Esophagus mucosa (tissue), 1 donor: ENCODE measurements around the gene LYSMD4. TPM values are rescaled to one million over a fixed set of nuclear protein-coding genes. Genes with fewer than 3 reads are reported as not detected.
A peak's percentile ranks its signal among the peaks of the same experiment; 100 is the strongest.

Experiments
- ATAC-seq: fragments of 200-7000 bp; cut with Tn5 transposase; one replicate; pipeline ENCODE4 v1.9.1; 2020
- total RNA-seq: library from RNA; stranded (reverse); gene quantifications from one replicate; pipeline ENCODE4 v1.2.4, GENCODE V29; 2023
- donor health status: DM: yes; HTN: yes; CAD: no.

The LYSMD4 gene
- total RNA-seq, 1 donor from 2014 or later: 9.4 TPM

DNA sequence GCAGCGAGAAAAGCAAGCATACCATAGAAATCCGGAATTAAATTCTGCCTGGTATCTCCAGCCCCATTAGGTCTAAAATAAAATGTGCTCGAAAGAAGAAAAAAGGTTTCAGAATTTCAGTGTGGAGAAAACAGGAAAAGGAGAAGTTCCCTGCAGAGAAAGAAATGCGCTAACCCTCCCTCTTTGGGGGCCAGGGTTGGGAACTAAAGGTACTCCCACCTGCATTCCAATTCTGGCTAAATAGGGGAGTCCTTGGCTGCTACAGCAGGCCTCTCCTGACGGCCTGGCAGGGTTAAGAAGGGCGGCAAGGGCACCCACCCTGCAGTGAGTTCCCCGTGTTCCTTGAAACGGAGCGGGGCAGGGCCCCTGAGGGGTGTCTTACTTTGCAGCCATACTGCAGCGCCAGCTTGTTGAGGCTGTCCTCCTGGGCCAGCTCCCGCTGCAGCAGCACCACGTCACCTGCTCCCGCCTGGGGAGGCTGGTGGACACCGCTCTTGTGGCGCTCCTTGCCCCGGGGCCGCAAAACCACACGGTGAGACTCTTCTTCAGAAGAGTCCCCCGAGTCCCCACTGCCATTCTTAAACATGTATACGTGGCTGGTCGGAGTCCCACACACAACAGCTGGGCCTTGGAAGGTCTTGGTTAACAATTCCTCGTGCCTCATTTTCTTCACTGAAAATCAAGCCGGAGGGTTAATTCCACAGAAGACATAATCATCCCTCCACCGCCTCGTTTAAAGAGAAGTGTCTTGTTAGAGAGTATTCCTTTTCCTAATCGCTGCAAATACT lies 1.7 kb downstream of the LYSMD4 start:
- no peak for ATAC-seq

DNA sequence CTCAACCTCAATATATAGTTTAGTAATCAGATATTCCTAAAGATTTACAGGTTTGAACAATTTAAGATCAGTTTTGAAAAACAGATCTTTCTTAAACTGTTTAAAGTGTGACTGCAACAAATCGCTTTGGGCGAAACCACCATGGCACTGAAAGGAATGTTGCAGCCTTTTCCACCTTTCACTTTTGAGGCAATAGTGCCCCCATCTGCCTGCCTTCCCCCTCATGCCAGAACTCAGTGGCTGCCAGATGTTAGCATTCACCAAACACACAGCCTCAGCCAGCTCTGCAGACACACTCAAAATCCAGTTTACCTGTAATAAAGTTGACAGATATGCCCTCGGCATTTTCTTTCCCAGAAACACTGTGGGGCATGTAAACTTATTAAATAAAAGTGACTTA lies 3.3 kb downstream of the LYSMD4 start:
- no peak for ATAC-seq

GRCh38 chr15:99729327-99729726 lies 3.9 kb downstream of the LYSMD4 start:
- no peak for ATAC-seq

GRCh38 chr15:99728916-99729315 lies 4.3 kb downstream of the LYSMD4 start:
- no peak for ATAC-seq

- no peak for ATAC-seq
These were observed 5.5 kb downstream of the LYSMD4 start for GRCh38 chr15:99727733-99728132.

DNA sequence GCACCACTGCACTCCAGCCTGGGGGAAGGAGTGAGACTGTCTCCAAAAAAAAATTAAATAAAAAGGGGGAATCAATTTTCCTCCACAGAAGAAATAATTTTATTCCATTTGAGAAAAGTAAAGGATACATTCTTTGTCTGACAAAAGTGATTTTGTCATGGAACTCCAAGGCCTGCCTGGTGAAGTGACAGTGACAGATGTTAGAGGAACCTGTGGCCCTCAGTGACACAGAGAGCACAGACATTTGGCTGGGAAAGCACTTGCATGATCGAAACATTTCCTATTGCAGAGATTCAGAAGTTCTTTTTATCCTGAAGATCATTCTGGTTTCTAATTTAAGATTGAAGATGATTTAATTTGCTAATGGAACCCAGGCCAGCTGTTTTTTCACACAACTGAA lies 5.9 kb downstream of the LYSMD4 start:
- ATAC-seq: no peak

DNA sequence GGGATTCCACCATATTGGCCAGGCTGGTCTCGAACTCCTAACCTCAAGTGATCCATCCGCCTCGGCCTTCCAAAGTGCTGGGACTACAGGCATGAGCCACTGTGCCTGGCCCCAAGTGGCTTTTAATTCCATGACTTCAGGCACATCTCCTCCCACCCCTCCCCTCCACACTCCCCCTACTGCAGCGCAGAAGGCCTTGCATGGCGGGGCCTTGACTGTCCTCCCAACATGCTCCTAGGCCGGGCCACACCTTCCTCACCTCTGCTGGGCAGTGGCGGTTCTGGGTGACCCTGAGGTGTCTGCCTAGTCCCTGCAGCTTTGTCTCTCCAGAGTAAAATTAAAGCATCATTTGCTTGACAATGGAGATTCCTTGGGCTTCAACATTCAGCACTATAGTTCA lies 6.9 kb downstream of the LYSMD4 start:
- ATAC-seq: no peak

GRCh38 chr15:99722406-99722805 lies 10.8 kb downstream of the LYSMD4 start:
- ATAC-seq: no peak

DNA sequence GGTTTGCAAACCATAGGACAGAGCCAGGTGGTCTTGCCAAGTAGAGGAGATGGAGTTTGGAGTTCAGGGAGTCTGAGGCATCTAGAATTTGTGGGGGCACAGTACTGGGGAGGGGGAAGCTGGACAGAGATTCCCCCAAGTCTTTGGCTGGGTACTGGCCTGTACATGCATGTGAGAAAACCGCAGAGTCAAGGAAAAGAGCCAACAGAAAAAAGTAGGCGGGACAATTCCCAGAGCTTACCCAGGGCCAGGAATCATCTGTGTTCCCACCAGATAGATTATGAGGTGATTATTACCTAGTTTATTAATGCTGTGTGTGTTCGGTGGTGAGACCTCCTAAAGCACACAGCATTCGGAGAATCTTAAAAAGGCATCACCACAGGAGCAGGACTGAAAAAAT lies 11.3 kb downstream of the LYSMD4 start:
- ATAC-seq: peak; percentile 17

DNA sequence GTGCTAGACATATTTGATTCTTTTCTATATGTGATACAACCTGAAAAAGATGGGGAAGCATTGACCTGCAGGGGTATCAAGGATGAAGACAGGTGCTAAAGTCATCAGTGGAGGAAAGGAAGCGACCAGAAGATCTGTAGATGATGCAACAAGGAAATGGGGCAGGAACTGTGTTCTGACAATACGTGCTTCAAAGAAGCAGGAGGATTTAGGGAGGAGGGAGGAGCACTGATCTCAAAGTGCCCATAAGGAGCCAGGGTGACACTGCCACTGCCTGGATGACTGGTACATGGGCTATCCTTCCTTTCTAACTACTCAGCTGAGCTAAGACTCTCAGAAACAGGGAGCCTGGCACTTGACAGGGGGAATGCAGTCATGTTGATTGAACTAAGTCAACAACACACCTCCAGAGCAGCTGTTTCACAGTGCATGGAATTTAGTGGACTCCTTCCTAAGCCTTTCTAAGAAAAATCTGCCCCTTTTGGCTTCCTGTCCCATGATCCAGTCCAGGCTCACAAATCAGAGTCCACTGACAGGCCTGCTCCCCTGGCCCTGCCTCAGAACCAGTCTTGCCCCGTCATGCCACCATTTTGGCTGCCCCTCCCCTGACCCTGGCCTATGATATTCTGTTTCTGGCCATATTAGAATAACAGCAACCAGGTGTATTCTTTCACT lies 12.0 kb downstream of the LYSMD4 start:
- peak; percentile 85 for ATAC-seq

GRCh38 chr15:99720533-99720932 lies 12.7 kb downstream of the LYSMD4 start:
- ATAC-seq: no peak

GRCh38 chr15:99719096-99719541 lies 14.1 kb downstream of the LYSMD4 start:
- no peak for ATAC-seq

DNA sequence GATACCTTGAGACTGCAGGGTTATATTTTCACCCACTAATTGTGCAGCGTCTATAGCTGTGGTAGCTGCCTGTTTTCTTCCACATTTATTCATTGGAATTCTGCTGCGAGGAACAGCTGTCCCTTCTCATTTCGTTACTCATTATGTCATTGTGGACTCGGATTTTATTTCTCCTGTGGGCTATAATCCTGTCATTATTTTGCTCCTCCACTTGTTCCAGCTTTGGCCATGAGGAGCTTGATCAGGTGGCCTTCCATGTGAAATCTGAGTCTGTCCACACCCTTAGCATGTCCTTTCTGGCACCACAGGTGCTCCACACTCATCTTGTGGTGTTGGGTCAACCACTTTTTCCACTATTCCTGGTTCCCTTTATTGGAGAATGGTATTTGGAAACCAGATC lies 14.8 kb downstream of the LYSMD4 start:
- no peak for ATAC-seq

DNA sequence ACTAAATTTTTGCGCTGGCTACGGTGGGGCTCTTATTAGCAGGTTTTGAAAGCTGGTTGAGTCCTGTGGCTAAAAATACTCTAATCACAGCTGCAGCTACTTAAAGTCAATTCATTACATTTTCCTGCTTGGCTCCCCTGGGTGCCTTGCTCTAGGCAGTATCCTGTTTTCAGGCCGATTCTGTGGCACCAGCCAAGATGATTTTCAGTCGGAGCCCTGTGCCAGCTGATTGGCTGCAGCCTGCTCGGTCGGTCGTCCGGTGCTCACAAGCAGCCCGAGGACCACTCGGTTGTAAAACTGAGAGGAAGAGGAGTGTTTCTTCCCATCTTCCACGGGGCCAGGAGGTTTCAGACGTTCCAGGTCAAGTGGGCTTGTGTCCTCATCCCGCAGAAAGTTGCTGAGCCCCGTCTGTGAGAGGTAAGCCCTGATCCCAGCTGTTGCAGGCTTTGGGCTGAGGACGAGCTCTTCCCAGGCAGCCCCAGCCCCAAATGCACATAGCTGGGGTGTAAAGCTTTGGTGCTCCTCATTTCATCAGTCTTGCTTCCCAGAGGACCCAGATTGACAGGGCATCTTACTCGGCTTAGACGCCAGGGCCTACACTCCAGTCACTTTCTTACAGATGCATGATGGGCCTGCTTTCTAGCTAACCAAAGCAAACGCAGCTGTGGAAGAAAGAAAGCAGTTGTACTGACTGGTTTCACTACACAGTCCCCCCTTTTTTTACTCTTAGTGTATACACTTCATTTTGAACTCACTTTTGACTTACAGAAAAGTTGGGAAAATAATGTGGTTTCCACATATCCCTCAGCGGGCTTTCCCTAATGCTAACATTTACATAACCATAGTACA lies 15.9 kb downstream of the LYSMD4 start:
- no peak for ATAC-seq

DNA sequence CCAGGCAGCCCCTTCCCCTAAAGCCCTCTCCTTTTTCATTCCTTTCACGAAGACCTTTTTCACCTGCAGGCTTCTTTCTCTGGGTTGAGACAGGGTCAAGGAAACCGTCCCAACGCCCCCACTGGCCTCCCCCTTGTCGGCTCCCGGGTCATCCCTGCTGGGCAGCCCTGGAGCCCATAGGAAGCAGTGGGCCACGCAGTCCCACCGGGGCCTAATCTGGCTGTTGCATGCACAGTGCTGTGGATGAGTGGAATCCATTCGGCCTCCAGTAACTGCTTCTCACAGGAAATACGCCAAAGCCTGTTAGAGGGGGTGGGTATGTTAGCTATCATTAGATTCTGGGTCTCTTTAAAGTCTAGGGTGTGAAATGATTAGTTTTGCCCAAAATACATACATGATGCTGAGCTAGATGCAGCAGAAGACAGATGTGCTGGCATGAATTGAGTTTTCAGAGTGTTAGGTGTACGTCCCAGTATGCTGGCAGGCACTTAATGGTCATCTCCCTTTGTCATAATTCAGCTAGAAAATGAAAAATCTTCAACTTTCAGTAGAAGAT lies 16.6 kb downstream of the LYSMD4 start:
- ATAC-seq: no peak

- ATAC-seq: no peak
These were observed 20.8 kb downstream of the LYSMD4 start for GRCh38 chr15:99712415-99712814.

DNA sequence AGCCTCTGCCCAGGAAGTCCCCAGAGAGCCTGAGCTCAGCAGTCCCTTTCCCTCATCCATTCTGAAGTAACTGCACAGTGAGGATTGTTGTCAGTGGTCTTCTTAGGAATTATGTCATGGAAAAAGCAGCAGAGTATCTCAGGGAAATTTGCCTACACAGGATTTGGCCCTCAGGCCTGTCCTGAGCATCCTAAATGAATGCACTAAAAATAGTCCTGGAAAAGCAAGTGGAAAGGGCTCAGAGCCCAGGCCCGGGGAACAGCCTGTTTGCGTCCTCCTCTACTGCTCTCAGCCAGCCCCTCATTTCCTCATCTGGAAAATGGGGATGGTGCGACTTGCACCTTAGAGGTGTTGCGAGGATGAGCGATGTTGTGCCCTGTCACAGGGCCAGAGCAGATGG lies 21.6 kb downstream of the LYSMD4 start:
- ATAC-seq: no peak

DNA sequence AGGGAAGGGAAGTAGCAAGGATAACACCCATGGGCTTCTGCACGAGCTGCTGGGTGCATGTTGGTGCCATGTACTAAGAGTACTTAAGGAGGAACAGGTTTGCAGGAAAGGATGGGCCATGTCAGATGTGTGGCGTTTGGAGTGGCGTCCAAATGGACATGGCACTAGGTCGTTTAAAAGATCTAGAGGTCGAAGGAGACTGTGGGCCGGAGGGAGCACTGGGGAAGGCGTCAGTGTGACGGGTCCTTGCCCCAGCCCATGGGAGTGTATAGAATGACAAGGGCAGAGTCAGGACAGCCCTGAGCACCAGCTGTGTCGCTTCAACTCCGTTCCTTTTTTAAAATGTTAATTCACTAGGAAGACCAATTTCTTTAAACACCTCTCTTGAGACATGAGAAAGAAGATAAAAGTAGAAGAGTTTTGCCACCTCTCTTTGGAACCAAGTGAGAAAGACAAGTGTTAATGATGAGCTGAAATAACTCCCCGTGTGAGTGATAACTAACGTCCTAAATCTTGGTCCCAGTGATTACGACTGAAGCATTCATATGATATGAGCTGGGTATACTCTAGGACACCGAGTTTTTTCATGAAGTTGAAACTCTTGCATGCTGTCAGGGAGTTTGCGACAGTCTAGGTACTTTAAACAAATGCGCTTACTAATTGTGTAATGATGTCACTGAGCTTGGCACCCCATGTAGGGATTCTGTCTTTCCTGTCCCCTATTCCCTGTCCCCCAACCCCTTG lies 23.8 kb downstream of the LYSMD4 start:
- ATAC-seq: no peak

DNA sequence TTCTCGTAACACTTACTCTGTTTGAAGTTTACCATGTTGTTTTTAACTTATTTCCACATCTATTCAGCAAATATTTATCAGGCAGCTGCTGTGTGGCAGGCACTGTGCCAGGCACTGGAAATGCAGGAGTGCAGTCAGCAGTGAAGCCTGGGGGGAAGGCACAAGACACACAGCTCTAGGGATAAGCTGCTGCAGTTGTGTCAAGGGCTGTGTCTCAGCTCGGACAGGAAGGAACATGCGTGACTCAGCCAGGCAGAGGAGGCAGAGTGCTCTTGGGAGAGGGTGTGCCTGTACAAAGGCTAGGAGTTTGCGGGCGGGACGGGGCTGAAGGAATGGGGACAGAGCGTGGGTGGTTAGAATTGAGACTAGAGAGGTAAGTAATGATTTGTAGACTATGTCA lies 24.7 kb downstream of the LYSMD4 start:
- peak; percentile 96 for ATAC-seq

DNA sequence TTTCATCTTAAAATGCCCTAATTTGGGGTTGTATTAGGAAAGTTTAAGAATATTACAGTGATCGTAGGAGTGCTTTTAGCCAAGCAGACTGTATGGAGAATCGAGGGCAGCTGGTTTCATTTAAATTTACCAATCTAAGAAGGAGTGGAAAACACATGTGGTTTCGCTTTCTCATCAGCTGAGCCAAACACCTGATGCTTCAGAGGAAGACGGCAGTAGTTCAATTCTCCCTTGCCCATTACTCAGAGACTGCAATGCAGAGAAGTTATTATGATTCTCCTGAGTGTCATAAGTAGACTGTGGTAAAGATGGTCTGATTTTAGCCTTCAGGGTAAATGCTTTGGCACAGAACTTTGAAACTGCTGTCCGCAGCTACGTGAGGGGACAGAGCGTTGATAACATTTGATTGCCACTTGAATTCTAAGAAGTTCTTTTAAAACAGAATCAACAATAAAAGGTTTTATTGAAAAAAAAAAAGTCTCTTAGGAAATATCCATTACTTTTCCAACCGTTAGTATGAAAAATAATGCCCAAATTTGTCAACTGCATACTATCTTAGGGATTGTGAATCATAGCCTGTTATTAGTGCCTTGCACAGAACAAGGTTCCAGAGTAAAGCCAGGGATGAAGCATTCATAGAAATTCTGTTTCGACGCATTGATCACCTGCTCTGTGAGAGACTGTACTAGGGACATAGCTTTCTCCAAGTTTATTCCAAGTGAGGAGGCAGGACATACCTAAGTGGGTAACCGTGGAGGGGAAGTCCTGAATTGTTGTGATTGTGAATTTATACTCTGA lies 25.6 kb downstream of the LYSMD4 start:
- no peak for ATAC-seq

GRCh38 chr15:99706557-99707303 lies 26.5 kb downstream of the LYSMD4 start:
- ATAC-seq: no peak
